NCI-H146 treated with DMSO at 0.1 percent for 48 hours (cell line): ENCODE results near the gene KCNS1.

Experiments used
- DNase-seq: peaks from one replicate; lab custom pipeline; 2025; ENCODE audit not compliant: unreplicated experiment; lab: John Stamatoyannopoulos, UW

KCNS1 gene

GRCh38 chr20:45051204-45052060, 49.5 kb downstream of the KCNS1 start:
- DNase-seq = no peak

GRCh38 chr20:45049904-45050471, 50.9 kb downstream of the KCNS1 start:
- no peak for DNase-seq

- DNase-seq = no peak
Observed at GRCh38 chr20:45049438-45049837, 51.5 kb downstream of the KCNS1 start.

DNA sequence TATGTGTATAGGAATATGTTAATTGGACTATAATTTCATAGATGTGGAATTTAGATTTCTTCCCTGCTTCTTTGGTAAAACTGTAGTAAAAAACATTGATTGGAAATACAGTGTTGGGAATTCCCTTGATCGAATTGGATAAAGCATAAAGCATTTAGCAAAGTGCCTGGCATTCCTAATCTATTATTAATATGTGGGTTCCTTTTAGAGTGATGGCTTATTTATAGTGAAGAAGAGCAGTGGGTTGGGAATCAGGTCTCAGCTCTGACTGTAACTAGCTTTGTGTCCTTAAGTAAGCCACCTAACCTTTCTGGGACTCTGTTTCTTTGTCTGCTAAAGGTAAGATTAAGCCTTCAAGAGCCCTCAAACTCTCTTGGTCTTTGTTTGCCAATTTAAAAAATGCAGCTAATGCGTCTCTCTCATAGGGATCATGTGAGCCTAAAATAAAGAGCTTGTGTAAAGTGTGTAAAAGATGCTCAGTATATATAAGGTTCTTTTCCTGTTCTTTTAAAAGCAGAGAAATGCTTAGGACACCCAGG, 53.3 kb downstream of the KCNS1 start:
- no peak for DNase-seq

GRCh38 chr20:45044601-45045000, 56.3 kb downstream of the KCNS1 start:
- DNase-seq = no peak

- peak; percentile 63 for DNase-seq
Observed at GRCh38 chr20:45044084-45044573, 56.8 kb downstream of the KCNS1 start.

DNA sequence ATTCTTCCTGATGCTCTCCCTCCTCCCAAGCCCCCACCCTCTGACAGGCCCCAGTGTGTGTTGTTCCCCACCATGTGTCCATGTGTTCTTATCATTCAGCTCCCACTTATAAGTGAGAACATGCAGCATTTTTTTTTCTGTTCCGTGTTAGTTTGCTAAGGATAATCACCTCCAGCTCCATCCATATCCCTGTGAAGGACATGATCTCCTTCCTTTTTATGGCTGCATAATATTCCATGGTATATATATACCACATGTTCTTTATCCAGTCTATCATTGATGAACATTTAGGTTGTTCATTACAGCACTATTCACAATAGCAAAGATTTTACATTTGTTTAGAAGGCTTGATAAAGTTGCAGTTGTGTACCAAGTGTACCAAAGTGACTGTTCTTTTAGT, 57.9 kb downstream of the KCNS1 start:
- DNase-seq = no peak
